Fibroblast of mammary gland (primary cell): ENCODE results near the gene ETV5.

Experiments
- DNase-seq: peaks from one replicate; pipeline ENCODE4 v3.0.0-alpha.2; 2010; ENCODE audit warnings: low read depth
- H3K4me3 ChIP-seq: 2 replicates; pipeline ENCODE4 v1.5.1; 2011; ENCODE audit warnings: low read depth, mild to moderate bottlenecking, low read length, moderate library complexity; ENCODE audit not compliant: control insufficient read depth
- CTCF ChIP-seq: conservative IDR thresholded peaks from 2 replicates; pipeline ENCODE4 v1.5.1; 2011; ENCODE audit warnings: low read depth, low read length, inconsistent platforms; ENCODE audit not compliant: control insufficient read depth, insufficient read depth

ETV5 gene

DNA sequence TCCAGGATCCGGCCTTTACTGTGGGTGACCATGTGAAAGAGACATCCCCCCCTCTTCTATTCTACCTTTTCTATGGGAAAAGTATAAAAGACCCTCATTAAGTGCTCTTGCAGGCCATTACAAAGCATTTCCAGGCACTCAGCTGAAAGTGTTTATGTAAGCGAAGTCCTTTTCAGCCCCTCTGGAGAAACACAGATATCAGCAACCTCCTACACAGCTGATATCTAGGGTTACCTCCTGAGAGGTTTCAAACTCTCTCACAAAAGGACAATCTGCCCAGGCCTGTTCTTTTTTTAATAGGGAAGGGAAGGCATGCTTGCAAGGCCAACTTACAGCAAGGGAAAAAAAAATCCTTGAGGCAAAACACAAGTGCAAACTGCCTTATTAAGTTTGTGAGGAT, 12.6 kb downstream of the ETV5 start:
- no peak overlapping the region for H3K4me3 ChIP-seq
- no peak for TF ChIP-seq CTCF
- no peak for DNase-seq

DNA sequence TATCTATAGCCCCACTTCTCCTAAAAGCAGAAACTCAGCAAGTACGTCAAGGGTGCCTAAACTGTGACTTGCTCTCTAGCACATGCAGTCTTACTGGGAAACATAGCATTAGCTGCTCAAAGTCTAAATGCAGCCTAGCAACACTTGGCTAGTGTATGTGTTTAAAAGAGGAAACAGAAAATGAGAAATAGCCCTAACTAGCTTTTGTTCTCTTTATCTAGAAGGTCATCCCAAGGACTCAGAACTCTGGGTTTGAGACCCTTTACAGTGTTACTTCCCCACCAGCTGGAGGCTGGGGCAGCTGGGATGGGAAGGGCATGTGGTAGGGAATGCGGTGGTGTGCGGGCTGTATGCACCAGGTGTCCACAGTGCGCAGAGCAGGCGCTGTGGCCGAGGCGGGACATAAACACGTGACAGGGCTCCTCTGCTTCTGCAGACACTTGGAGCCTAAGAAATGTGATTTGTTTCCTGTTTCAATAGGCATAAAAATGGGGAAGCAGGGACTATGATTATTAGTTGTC, 13.3 kb downstream of the ETV5 start:
- H3K4me3 ChIP-seq = no peak overlapping the region
- DNase-seq = no peak
- TF ChIP-seq CTCF = no peak

DNA sequence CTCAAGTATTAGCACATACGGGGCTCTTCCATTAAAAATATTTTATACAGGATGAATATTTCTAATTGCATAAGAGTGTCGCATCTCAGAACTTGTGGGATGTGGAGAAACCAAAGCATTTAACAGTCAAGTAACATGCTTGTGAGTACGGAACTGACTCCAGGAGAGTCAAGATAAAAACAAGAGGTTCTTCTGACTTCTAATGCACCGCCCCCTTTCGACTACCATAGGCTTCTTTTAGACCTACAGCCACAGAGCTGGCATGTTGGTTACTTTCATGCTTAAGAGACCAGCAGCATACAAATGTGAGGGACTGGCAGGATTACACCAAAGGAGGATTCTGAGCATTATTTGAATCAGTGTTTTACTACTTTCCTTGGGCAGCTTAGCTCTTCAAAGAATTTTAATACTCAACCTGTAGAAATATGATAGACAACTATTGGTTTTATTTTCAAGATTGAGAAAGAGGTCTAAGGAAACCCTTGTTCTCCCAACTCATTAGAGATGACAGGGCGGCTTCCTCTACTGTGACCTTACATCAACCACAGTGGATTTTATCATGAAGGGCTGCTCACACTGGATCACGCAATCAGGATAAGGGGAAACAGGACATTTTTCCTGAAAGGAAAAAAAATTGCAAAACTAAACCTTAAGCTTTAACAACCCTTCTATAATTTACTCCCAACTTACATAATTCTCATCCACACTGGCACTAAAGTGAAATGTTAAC, 14.0 kb downstream of the ETV5 start:
- no peak overlapping the region for H3K4me3 ChIP-seq
- DNase-seq = no peak
- TF ChIP-seq CTCF = no peak

DNA sequence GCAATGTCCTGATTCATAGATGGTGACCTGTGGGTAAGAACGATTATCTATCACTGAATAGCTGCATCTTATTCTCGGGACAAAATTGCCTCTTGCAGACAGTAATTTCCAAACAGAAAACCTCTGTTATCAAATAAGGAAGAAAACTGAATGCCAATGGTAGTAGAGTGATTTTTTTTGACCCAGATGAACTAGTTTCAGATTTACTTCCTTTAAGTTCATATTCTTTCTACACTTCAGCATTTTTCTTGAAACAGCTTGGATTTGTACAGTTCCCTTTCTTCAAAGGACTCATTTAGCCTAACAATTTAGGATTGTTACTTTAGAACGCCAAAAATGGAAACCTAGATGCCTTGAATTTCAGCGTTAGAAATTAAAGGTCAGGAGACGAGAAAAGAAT, 14.6 kb downstream of the ETV5 start:
- no peak for DNase-seq
- TF ChIP-seq CTCF = no peak
- no peak overlapping the region for H3K4me3 ChIP-seq

- DNase-seq = no peak
These were observed 15.5 kb downstream of the ETV5 start for GRCh38 chr3:186093271-186093900.

More at GRCh38 chr3:186093271-186093900, 15.5 kb downstream of the ETV5 start:
- no peak overlapping the region for H3K4me3 ChIP-seq
- TF ChIP-seq CTCF = no peak
